Adrenal gland (tissue), 5 donors: ENCODE measurements around the gene IRF8.

Experiments used
- POLR2A ChIP-seq, 2 donors: fragments of 450-650 bp; IDR thresholded peaks; one replicate each; pipeline ENCODE4 v1.6.1; 2017; ENCODE audit warnings: antibody characterized with exemption in 2 of 2, mild to moderate bottlenecking in 2 of 2, moderate library complexity in 1 of 2
- TF ChIP-seq, protein P1 (sequence below), 6 experiments: fragments of 450-650 bp in 4 of 6; fragments of 200-600 bp in 2 of 6; sonication (generic) in 1 of 6; IDR thresholded peaks; 1 replicate in 5 of 6; 2 replicates in 1 of 6; pipeline versions ENCODE4 v1.5.1 to v1.8.0; 2016 to 2021; ENCODE audit warnings: antibody characterized with exemption in 6 of 6, mild to moderate bottlenecking in 2 of 6, moderate library complexity in 1 of 6
- donor health status: DM: no; HTN: no; CAD: no.

GRCh38 chr16:85903559-85903958 lies 4.6 kb downstream of the IRF8 start:
- TF ChIP-seq, protein P1, sequence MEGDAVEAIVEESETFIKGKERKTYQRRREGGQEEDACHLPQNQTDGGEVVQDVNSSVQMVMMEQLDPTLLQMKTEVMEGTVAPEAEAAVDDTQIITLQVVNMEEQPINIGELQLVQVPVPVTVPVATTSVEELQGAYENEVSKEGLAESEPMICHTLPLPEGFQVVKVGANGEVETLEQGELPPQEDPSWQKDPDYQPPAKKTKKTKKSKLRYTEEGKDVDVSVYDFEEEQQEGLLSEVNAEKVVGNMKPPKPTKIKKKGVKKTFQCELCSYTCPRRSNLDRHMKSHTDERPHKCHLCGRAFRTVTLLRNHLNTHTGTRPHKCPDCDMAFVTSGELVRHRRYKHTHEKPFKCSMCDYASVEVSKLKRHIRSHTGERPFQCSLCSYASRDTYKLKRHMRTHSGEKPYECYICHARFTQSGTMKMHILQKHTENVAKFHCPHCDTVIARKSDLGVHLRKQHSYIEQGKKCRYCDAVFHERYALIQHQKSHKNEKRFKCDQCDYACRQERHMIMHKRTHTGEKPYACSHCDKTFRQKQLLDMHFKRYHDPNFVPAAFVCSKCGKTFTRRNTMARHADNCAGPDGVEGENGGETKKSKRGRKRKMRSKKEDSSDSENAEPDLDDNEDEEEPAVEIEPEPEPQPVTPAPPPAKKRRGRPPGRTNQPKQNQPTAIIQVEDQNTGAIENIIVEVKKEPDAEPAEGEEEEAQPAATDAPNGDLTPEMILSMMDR (IDR thresholded peaks at IDR 0.05) = no peak
- no peak for TF ChIP-seq POLR2A (IDR thresholded peaks at IDR 0.05)
